HFF-Myc (cell line): Measurements from ENCODE around the gene LUC7L2.

Experiments
- DNase-seq: peaks from one replicate; pipeline ENCODE4 v3.0.0-alpha.2; 2011; ENCODE audit warnings: low read depth; ENCODE audit errors: extremely low read depth
- H3K4me3 ChIP-seq: replicated peaks from 2 replicates; pipeline ENCODE4 v1.5.1; 2011; ENCODE audit warnings: low read depth, mild to moderate bottlenecking, control low read depth, low read length
- CTCF ChIP-seq: IDR thresholded peaks from 2 replicates; pipeline ENCODE4 v1.5.1; 2012; ENCODE audit warnings: mild to moderate bottlenecking, low read depth, low read length, control low read depth; ENCODE audit errors: missing control alignments

LUC7L2 gene

DNA sequence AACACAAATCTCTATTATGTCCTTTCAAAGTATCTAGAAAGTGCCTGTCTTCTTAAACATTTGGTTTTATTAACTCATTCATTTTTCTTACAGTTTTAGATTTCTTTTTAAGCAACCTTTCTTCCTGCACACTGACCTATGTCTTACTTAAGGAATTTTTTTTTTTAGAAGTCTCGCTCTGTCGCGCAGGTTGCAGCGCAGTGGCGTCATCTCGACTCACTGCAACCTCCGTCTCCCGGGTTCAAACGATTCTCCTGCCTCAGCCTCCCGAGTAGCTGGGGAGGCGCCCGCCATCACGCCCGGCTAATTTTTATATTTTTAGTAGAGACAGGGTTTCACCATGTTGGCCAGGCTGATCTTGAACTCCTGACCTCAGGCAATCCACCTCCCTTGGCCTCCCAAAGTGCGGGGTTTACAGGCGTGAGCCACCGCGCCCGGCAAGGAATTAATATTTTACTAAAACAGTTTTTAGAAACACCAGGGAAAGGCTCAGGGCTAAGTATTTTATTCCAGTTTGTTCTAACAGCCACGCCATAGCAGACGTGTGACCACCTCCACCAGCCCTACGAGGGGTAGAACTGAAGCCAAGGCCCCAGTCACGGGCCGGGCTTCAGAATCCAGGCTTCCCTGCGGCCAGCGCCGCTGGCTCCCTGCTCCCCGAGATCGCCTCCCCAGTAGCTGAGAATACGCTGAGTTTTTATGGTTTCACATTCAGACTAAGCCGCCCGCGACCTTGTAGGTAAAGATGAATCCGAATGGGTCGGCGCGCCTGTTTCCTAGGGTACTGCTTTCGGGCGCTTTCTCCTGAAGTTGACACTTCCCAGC lies 941 bp upstream of the LUC7L2 start:
- peak overlapping the region; percentile 82 for H3K4me3 ChIP-seq
- TF ChIP-seq CTCF, result no peak
- DNase-seq, result no peak

- peak; percentile 68 for DNase-seq
- no peak for TF ChIP-seq CTCF
- peak overlapping the region; percentile 82 for H3K4me3 ChIP-seq
These were observed 685 bp downstream of the LUC7L2 start for GRCh38 chr7:139360210-139360947.

GRCh38 chr7:139360948-139361307 lies 1.2 kb downstream of the LUC7L2 start:
- TF ChIP-seq CTCF, result no peak
- H3K4me3 ChIP-seq, result peak overlapping the region; percentile 82
- no peak for DNase-seq

GRCh38 chr7:139361523-139361922 lies 1.8 kb downstream of the LUC7L2 start:
- peak overlapping the region; percentile 82 for H3K4me3 ChIP-seq
- no peak for DNase-seq
- TF ChIP-seq CTCF, result no peak

- DNase-seq, result no peak
- H3K4me3 ChIP-seq, result peak overlapping the region; percentile 82
- no peak for TF ChIP-seq CTCF
These were observed 2.6 kb downstream of the LUC7L2 start for GRCh38 chr7:139362302-139362701.

- H3K4me3 ChIP-seq, result peak overlapping the region; percentile 82
- no peak for DNase-seq
- no peak for TF ChIP-seq CTCF
These were observed 3.3 kb downstream of the LUC7L2 start for GRCh38 chr7:139362981-139363380.
